ENCODE measurements around the gene RRP1. TPM values are rescaled to one million over a fixed set of nuclear protein-coding genes. Genes with fewer than 3 reads are reported as not detected.

RRP1 gene
- total RNA-seq, 2 experiments from 2014 or later: 88.7 to 92.9 TPM

DNA sequence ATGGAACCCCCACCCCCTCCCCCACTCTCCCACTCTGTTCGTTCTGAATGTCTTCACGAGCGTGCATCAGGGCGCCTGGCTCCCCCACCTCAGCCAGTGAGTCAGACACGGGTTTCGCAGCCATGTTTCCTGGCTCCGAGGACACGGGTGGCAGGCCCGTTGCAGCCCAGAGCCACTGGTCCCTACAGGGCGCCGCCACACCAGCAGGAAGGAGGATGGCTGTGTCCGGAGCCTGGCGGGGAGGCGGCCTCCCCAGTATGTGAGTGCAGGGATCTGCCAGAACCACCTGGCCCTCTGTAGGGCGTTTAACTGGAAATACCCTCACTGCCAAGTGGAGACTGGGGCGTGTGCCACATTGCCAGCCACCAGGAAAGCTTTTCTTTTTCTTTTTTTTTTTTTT lies 31.8 kb upstream of the RRP1 start:
- ChIA-PET POLR2A (no interaction called here), CTCF (no interaction called here)

DNA sequence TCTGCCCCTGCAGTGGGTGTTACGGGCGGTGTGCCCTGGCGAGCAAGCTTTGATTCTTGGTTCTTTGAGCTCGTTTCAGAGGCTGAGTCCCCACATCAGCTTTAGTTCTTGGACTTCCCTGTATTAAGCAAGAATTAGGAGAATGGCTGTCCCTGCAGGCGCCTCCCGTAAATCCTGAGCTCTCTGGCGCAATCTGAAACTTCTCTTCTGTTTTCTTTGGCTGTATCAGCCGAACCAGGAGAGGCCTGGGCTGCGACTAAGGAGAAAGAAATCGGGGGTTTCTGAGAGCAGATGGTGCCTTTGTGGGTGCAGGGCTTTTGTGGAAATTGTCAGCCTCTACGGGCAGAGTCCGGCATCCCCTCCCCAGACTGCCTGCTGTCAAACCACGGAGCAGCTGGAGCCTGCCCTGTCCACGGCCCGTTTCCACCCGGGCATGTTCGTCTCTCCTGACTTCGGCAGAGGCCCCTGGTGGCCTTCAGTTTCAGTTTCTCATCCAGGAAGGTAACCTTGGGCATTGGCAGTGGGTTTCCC lies 31.2 kb upstream of the RRP1 start:
- CTCF ChIA-PET: no interaction called here
- POLR2A ChIA-PET: no interaction called here

DNA sequence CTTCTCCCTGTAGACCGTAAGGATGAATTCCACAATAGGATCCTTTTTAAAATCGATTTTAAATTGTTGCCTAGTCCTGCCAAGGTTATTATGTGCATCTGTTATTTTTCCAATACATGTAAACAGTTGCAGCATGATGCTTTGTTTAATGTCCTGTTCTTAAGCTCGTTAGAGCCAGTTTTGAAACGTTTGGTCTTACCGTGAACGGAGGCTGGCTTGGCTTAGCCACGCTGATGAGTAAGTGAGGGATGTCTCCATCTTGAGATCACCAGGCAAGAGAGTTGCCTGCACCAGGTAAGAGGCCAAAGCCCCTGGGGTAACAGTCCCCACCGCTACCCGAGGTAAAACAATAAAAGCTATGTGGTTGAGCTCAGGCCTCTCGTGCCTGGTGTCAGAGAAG lies 30.6 kb upstream of the RRP1 start:
- POLR2A ChIA-PET: no interaction called here
- CTCF ChIA-PET: interaction anchor here (0.5 kb wide), 1 partner anchor 75 kb away, joined by 3 read pairs; no protein-coding TSS in a partner anchor

DNA sequence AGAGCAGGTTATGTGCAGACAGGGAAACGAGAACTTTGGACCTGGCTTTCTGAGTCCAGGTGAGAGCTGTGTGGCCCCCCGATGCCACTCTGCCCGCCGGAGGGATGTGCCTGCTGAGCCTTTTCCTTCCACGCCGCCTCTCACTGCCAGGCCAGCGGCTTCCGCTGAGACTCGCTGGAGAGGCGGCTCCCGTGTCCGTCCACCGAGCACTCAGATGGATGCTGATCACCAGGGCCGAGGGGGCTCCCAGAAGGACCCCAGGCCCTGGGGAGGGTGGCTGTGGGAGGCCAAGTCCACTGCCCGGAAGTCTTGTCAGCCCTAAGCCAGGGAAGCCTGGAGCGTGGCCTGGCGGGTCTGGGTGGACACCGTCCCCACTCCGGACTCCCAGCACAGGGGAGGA lies 29.7 kb upstream of the RRP1 start:
- CTCF ChIA-PET: no interaction called here
- POLR2A ChIA-PET: no interaction called here

DNA sequence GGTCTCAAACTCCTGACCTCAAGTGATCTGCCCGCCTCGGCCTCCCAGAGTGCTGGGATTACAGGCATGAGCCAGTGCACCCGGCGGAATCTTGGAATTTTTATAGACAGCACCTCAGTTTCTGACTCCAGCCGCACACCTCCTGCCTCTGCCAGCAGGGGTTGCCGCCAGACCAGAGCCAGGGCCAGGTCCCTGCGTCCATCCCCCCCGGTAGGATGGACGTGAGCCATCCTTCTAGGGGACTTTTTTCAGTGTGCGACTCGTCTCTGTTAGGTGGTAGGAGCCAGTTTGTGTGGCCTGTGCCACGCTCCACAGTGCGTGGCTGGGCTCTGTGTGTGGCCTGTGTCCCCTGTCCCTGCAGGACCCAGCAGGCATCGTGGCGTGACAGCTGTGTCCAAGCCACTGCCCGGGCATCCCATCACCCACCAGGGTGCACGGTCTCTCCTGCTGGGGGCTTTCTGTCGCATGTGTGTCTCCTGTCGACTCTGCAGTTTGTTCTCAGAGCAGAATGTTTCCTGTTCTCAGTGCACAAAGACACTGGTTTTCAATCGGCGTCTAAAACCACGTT lies 28.9 kb upstream of the RRP1 start:
- ChIA-PET POLR2A (no interaction called here), CTCF (no interaction called here)

DNA sequence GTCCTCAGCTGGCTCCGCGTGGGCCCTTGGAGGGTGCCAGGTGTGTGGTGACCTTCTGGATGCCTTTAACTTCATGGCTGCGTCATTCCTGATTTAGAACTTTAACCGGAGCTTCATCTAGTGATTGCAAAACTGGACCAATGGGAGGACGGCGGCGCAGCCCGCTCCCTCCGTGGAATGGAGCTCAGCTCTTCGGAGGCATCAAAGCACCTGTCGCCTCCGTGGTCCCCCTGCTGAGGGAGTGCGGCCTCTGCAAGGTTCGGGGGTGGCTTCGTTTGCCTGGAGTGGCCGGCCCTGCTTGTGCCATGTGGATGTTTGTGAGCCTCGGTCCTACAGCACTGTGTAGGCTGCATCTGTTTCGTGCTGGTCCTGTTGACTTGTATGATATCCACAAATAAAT lies 27.5 kb upstream of the RRP1 start:
- POLR2A ChIA-PET: no interaction called here
- CTCF ChIA-PET: interaction anchor here (0.8 kb wide), 1 partner anchor 10 kb away, joined by 3 read pairs; no protein-coding TSS in a partner anchor

DNA sequence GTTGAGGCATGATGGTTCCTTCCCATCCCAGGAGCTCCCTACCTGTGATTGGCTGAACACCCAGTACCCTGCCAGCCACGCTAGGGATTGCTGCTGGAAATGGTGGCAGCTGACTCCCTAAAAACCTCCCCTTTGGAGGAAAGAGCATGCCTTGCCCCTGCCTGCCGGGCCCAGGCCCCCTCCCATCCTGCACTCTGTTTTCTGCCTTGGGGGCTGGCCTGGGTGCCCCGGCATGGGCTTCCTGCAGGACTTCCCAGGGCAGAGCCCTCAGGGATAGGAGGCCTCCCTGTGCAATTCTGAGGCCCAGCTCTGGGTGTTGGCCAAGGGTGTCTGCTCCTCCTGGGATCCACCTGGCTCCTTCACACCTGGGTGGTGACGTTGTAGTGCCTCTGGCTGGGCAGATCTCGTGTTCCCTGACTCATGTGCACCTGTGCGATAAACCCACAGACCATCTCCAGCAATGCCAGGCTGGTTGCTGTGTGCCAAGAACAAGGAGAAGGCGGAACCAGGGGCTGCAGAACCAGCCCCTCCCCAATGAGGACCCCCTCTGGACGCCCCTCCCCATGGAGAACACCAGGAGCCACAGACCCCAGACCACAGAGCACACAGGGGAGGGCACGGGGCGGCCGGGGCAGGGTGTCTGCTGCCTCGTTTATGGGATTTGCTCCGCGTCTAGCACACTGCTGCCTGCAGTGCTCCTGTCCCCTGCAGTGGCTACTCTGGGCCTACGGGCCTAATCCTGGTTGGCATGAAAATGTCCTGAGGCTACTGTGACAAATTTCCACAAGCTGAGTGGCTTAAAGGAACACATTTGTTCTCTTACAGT lies 26.9 kb upstream of the RRP1 start:
- POLR2A ChIA-PET: no interaction called here

DNA sequence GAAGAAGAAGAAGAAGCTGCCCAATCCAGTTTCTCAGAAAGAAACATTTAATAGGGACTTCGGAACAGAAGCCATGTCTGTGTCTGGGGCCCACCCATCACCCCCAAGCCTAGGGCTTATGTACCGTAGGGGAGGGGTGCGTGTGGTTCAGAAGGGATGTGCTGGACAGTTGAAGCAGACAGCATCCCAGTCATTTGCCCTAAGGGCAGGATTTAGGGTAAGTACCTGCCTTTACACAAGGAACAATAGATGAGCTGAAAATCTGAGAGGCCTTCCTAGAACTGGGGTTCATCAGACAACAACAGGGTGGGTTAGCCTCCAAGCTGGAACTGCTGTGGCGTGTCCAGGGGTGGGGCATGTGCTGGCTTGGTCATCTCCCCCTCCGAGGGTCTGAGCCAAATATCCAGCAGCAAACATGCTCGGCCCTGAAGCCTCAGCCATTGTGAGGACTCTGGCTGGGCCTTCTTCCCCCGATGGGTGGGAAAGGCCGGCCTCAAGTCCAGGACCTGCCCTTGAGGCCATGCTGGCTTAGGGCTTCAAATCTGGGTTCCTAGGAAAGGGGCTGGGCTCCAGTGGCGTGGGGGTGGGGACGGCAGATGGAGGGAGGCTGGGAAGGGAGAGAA lies 25.4 kb upstream of the RRP1 start:
- POLR2A ChIA-PET: no interaction called here
- CTCF ChIA-PET: interaction anchor here (0.5 to 0.6 kb wide), 2 partner anchors 13 to 1129 kb away, joined by 4 to 5 read pairs; no protein-coding TSS in a partner anchor

More for the DNA sequence above, 26.9 kb upstream of the RRP1 start:
- CTCF ChIA-PET: no interaction called here

DNA sequence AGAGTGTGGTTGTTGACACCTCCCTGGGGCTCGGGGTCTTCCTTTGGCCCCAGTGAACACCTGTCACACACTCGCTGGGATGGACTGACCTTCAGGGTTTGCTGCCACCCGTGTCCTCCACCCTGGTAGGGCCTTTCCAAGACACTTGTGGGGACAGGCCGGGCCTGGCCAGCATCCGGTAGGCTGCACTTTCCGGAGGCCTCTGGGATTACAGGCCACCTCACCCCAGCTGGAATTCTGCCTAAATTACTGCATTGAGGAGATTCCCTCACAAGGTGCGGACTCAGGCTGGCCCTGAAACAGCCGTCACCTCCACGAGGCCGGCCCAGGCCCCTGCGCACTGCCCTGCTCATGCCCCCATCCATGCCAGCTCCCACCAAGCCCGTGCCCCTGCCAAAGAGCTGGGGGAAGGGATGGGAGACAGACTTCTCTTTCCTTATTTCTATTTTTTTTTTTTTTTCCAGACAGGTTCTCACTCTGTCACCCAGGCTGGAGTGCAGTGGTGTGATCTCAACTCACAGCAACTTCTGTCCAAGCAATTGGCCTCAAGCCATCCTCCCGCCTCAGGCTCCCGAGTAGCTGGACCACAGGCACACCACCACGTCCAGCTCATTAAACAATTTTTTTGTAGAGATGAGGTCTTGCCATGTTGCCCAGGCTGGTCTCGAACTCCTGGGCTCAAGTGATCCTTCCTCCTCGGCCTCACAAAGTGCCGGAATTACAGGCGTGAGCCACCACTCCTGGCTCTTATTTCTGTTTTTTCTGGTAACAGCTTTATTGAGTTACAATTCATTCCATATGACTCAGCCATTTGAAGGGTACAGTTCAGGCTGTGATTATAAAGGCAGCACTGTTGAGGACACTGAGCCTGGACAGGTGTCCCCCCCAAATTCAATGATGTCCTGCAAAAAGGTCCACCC lies 24.5 kb upstream of the RRP1 start:
- POLR2A ChIA-PET: no interaction called here
- CTCF ChIA-PET: interaction anchor here (0.6 kb wide), 2 partner anchors 67 to 225 kb away, joined by 3 read pairs; no protein-coding TSS in a partner anchor

DNA sequence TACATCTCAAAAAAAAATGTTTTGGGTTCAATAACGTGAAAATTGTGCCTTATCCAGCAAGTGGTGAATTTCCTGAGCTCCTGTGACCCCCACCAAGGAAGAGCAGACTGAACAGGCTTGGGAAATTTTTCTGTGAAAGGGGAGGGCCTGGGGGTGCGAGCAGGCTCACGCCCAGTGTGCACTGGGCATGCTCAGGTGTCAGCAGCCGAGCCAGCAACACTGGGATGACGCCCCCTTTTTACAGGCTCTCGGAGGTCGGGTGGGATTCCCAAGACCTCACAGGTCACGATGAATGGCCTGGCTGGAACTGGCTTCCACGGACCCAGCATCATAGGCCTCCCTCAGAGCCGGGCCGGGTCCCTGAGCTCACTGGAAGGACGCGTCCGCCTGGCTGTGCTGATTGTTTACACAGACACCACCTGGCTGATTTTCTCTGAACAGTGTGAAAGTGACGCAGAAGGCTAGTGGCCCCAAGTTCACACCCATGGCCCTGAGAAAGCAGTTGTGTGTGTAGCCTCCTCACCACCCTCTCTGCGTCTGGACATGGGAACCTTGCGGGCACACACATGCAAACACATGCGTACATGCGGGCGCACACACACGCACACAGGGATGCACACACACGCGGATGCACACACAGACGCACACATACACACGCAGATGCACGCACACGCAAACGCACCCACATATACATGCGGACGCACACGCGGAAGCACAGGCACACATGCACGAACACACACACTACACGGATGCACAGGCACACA lies 22.5 kb upstream of the RRP1 start:
- ChIA-PET CTCF (no interaction called here), POLR2A (no interaction called here)

DNA sequence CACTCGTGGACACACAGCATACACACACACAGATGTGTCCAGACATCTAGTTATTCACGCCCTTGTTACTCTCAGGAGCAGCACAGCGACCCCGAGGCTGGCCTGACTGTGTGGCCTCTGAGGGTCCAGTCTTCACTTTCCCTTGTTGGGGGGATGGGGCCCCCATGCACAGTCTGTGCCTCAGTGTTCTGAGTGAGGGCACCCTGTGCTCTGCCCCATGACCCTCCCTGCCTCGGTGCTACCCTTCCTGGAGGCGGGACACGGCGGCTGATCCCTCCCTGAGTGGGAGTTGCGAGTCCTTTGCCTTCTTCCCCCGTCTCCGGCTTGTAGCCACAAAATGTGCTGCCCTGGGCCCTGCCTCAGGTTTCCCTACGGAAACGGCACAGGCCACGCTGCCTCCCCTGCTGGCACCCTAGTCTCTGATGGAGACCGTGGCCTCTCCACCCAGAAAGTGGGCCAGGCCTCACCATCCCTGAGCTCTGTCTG lies 21.8 kb upstream of the RRP1 start:
- ChIA-PET POLR2A (no interaction called here), CTCF (no interaction called here)

DNA sequence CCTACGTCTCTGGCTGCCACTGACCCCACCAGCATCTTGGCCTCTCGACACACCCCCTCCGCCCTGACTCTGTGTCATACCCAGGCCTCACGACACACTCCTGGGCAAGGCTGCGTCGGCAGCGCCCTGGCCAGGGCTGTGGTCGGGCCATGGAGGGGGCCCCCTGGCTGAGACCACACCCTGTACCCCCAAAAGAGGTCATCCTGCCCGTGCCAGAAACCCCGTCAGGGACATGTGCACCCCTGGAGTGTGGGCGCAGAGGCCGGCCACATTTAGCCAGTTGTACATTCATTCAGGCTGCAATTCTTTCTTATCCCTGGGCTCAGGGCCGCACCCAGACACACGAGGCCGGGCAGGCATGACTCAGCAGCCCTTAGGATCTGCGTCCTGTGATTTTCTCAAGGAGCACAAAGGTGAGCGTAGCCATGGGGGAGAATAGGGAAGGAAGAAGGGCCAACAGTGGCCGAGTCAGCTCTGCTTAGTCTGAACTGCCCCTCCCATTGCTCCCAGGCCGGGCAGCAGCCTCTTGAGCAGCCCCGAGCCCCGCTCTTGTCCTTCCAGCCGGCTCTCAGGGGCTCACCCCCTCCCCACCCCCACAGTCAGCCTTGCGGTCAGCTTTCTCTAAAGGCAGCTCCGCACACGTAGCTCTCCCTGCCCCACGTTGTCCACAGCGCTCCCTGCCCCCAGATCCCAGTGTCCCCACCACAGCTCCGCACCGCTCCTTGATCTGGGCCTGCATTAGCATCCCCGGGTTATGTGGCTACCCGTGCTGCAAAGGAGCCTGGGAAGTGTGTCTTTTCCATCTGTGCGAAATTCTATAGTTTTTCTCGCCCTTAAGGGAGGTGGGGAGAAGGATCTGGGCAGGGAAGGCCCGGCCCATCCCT lies 21.2 kb upstream of the RRP1 start:
- POLR2A ChIA-PET: no interaction called here
- CTCF ChIA-PET: no interaction called here

DNA sequence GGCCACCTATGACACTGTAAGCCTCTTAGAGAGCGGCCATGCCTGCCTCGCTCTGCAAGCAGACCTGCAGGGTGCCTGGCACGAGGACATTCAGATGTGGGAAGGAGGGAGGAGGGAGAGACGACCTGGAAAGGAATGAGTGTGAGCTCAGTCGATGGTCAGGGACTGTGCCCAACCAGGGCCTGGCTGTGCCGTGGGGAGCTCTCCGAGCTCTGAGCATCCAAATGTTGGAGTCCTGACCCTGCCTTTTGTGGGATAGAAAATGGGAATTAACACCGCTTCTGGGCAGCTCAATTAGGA lies 20.6 kb upstream of the RRP1 start:
- ChIA-PET POLR2A (no interaction called here), CTCF (no interaction called here)

DNA sequence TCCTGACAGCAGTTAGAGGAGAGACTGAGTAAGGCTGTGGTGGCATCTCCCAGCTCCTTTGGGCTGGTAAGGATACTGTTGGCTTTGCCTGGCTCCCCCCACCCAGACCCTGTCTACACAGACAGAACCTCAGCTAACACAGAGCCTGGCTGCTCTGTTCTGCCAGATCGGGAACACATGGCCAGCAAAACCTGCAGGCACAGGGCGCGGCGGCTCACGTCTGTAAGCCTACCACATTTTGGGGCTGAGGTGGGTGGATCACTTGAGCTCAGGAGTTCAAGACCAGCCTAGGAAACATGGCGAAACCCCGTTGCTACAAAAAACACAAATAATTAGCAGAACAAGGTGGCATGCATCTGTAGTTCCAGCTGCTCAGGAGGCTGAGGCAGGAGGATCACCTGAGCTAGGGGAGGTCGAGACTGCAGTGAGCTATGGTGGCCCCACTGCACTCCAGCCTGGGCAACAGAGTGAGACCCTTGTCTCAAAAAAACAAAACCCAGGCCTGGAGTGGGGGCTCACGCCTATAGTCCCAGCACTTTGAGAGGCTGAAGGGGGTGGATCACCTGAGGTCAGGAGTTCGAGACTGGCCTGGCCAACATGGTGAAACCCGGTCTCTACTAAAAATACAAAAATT lies 19.9 kb upstream of the RRP1 start:
- POLR2A ChIA-PET: no interaction called here
- CTCF ChIA-PET: no interaction called here

DNA sequence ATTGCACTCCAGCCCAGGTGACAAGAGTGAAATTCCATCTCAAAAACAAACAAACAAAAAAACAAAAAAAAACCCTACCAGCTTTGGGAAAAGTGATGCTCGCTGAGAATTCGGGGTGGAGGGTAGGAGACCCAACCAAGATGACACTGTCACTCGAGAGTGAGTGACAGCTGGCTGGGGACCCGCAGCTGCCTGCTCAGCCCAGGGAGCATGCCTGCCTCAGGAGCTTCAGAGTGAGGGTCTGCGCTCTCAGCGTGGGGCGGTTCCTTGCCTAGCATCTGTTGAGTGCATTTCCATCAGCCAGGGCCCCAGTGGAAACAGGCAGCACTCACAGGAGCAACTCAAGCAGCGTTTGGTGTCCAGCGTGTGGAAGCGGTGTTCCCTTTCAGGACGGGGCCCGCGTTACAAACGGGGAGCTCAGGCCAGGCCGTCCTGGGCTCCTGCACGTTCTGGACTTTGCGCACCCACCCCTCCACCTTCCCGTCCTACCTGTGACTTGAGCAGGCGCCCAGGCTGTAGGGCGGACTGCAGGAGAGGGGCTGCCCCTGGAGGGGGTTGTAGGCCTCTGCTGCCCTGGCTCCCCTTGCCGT lies 19.2 kb upstream of the RRP1 start:
- CTCF ChIA-PET: no interaction called here
- POLR2A ChIA-PET: no interaction called here

DNA sequence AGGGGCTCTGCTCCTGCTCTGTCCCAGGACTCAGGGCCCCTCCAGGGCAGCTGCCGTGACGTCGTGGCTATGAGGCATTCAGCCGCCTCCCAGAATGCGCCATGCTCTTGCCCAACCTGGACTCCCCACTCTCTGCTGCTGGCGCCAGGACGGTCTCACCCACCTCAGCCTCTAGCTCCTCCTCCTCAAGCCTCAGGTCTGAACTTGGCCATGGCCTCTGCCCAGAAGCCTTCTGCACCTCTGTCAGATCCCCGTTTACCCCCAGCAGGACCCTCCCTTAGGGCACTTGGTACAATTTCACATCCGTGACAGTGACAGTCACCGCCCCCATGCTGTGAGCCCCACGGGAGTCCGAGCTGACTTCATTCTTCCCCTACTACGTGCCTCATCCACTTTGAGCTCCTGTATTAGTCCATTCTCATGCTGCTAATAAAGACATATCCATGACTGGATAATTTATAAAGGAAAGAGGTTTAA lies 18.1 kb upstream of the RRP1 start:
- ChIA-PET POLR2A (interaction anchor here (0.6 kb wide), 1 partner anchor 15 kb away, joined by 6 read pairs; no protein-coding TSS in a partner anchor), CTCF (interaction anchor here (0.7 to 3.5 kb wide), 2 partner anchors 19 to 304 kb away, joined by 3 to 12 read pairs; partner anchors contain the start of gene RRP1)

Data from activated CD8-positive, alpha-beta memory T cell treated with anti-CD3 and anti-CD28 coated beads for 36 hours (primary cell).